Tongue (tissue), 2 donors: ENCODE measurements around the gene BANP. TPM values are rescaled to one million over a fixed set of nuclear protein-coding genes. Genes with fewer than 3 reads are reported as not detected.
A peak's percentile ranks its signal among the peaks of the same experiment; 100 is the strongest.

Experiments used
- DNase-seq: peaks from one replicate; pipeline ENCODE4 v3.0.0-alpha.2; 2015
- total RNA-seq: library from RNA; depleted of rRNA; stranded (reverse); fragments of >200 nt; gene quantifications from one replicate; pipeline ENCODE4 v1.2.3, GENCODE V29; 2014

Gene BANP
- total RNA-seq, 1 donor from 2014 or later: 35.2 TPM

GRCh38 chr16:87951552-87952538 is 611 bp downstream of the BANP start:
- DNase-seq: no peak

DNA sequence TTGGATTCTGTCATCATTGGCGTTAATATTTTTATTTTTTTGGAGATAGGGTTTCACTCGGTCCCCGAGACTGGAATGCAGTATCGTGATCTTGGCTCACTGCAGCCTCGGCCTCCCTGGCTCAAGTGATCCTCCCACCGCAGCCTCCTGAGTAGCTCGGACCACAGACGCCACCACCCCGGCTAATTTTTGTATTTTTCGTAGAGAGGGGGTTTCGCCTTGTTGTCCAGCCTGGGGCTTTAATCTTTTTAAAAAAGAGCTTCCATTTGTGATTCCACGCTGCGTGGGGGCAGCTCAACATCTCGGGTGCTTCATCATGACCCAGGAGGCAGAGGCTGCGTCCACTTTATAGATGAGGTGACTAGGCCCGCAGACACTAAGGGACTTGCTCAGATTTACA is 1.5 kb downstream of the BANP start:
- no peak for DNase-seq

DNA sequence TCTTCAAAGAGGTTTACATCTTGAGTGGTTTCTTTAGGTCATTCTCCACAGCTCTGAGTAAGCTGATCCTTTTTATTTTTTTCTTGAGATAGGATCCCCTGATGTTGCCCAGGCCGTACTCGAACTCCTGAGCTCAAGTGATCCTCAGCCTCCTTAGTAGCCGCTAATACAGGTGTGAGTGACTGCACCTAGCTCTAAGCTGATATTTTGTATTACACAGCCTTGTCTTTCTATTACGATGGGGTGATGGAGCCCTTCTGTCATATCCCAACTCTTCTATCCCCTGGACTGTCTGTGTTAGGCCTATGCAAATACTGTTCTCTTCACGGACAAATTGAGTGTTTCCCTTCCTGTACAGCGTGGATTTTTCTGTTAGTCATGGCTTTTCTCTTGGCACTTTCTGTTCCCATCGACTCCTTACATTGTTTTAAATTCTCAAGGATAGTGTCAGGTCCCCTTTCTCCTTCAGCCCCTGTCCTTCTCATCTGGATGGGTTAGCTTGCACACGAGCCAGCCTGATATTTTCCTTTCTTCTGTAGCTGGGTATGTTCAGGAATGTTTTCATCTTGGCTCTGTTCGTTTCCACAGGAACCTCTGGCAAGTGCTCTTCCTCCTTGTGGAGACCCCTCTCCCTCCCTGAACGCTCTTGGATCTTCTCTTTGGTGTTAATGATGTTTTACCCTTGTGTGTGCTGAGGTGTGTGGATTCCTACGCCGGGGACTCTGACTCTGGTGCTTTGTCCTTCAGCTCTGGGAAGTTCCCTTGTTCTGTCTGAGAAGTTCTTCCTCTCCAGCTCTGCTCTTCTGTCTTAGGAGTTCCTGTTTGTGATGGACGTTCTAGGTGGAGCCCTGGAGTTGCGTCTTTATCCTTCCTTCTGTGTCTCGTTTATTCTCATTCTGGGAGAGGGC is 2.3 kb downstream of the BANP start:
- no peak for DNase-seq

DNA sequence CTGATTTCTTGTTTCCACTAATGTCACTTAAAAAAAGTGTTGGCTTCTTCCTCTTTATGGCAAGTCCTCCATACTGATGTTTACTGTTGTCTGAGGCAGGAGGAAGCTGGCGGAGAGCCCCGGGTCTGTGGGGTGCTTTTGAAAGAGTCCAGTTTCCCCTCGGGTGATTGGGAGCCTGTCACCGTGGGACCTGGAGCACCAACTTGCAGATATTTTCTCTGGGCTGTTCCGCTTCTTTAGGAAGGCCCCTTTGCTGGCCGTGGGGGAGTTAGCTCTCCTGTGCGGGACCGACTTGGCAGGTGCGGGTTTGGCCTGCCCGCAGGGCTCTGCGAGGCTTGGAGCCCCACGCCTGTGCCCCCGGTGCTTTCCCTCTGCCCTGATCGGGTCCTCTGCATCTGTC is 3.1 kb downstream of the BANP start:
- DNase-seq: no peak

GRCh38 chr16:87954826-87955225 is 3.6 kb downstream of the BANP start:
- DNase-seq: no peak

GRCh38 chr16:87955302-87956097 is 4.3 kb downstream of the BANP start:
- DNase-seq: no peak

DNA sequence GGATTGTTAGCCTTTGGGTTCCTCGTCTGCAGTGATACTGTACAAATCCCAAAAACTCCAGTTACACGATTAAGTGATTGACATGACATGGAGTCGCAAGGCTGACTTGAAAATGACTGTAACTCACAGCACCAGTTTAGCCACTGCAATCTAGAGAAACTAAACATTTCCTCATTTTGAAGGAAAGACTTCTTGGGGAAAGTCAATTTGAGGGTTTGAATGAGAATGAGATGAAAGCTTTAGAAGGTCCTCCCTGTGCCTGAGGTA is 4.8 kb downstream of the BANP start:
- no peak for DNase-seq

- DNase-seq: peak; percentile 74
Measured at GRCh38 chr16:87956365-87957231, 5.4 kb downstream of the BANP start.

- DNase-seq: no peak
Measured at GRCh38 chr16:87957296-87958094, 6.3 kb downstream of the BANP start.

DNA sequence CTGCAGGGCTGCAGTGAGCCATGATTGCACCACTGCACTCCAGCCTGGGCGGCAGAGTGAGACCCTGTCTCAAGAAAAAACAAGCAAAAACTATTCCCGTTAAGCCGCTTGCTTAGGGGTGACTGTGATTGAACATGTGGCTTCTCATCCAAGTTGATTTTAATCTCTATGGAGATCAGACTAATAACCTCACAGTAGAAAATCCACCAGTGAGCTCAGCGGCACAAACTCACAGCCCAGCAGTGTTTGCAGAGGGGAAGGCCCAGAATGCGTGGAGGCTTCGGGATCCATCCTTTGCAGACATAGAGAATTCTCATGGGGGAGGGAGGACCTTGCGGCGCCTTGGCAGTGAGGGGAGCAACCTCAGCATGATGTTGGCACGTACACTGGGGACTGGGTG is 7.4 kb downstream of the BANP start:
- DNase-seq: no peak

DNA sequence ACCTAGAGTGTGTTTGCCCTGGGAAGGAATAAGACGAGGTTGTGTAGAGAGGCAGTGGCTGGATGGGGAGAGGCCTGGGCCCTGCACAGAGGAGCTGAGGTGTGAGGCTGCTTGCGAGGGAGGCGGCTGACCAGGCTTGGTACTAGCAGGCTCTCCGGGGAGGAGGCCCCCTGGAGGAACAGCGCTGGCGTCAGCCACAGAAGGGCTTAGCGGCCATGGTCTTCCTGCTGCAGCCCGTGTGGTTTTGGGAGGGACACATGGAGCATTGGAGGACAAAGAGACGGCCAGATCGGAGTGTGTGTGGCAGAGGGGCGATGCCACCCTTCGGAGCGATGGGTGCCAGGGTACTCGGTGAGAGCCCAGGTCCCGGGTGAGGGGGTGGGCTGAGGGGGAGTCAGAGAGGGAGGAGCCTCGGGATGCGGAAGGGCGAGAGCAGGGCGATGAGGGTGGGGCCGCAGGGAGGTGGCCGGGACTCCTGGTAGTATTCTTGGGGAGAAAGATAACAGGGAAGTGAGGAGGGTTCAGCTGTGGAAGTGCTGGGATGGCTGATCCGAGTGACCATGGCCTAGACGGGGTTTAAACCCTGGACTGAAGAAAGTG is 8.3 kb downstream of the BANP start:
- DNase-seq: no peak

DNA sequence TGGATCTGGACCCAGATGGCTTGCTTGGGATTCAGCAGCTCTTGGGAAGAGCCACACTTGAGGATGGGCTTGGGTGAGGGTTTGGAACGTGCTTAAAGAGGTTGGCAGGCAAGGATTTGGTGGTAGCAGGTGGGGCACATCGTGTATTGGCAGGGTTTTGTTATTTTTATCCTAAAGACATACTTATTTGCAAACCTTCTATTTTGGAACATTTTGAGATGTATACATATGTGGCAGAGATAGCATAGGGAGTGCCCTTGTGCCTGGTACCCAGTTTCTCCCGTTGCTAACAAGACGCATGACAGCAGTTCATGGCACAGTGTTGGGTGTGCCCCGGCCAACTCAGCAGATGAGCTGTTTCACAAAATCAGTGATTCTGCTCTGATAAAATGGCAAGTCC is 9.1 kb downstream of the BANP start:
- DNase-seq: no peak

- DNase-seq: no peak
Measured at GRCh38 chr16:87960852-87961251, 9.6 kb downstream of the BANP start.

- DNase-seq: no peak
Measured at GRCh38 chr16:87961623-87962022, 10.4 kb downstream of the BANP start.

DNA sequence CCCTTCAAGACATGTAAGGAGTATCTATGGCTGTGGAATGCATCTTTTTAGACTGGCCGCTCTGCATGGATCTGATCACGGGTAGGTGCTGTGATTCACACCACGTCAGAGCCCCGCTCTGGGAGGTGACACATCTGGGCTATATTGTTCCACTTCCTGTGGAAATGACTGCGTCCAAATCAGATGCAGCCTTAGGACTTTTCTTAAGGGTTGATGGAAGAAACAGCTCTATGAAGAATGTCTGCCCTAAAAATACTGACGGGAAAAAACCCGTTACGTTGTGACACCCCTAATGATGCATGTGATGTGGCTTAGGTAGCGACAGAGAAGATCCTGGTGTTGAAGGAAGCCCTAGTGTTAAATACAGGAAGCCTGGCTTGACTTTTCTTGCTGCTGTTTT is 12.2 kb downstream of the BANP start:
- DNase-seq: no peak

DNA sequence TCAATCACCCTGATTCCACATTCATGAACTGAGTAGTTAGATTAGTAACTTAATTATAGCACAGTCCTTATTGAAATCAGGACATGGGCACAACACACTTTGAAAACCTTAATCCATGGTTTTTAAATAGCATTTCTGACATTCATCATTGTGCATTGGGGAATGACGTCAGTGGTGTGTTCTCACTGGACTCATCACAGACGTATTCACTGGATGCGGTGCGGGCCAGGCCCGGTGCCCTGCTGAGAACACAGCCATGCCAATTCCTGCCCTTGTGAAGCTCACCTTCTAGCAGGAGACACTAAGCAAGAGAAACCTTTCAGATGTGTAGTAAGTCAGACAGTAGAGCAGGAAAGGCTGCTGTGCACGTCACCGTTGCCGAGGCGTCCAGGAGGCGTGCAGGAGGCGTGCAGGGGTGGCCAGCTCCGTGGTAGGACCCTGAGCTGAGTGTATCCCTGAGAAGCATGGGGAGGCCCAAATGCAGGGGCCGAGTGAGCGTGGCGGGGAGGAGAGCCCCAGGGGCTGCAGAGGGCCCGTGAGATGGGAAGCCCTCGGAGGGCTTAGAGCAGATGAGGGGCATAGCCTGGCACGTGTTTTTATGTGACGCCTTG is 12.9 kb downstream of the BANP start:
- DNase-seq: no peak

DNA sequence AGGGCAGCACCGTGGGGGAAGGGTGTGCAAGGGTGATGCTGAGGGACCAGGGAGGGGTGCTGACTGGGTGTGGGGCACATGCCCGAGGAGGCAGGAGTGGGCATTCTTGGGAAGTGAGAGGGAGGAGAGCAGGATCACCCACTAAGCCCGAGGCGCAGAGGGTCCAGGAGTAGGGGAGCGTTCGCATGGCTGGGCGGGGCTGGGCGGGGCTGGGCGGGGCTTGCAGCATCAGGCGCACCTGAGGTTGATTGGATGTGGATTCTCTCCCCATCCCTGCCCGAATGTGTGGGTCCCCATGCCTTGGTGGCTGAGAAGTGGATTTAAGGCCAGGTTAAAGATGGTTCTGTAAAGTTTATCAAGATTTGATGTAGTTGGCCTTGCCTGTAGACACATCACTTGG is 14.2 kb downstream of the BANP start:
- DNase-seq: no peak

DNA sequence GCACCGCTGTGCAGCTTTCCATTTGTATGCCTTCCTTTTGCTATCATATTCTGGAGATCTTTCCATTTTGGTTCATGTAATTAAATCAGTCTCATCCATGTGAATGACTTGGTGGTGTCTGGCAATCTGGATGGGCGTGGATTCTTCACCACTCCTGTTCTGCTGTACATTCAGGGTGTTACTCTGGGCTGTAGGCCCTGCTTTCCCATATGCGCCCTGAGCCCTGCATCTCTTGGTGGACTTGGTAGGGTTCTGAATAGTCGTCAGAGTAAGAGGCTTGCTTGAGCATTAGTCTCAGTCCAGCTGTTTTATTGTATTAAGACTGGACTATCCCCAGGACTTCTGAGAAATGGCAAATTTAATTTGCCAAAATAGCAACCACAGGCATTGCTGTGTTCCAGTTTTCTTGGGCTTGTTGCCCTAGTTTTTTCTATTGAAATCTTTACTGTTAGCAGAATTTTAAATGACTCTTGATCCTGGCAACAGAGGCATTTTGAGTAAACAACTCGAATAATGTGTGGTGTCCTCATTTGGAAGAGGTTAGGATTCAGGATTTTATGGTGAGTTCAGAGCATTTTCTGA is 14.9 kb downstream of the BANP start:
- DNase-seq: peak; percentile 61

DNA sequence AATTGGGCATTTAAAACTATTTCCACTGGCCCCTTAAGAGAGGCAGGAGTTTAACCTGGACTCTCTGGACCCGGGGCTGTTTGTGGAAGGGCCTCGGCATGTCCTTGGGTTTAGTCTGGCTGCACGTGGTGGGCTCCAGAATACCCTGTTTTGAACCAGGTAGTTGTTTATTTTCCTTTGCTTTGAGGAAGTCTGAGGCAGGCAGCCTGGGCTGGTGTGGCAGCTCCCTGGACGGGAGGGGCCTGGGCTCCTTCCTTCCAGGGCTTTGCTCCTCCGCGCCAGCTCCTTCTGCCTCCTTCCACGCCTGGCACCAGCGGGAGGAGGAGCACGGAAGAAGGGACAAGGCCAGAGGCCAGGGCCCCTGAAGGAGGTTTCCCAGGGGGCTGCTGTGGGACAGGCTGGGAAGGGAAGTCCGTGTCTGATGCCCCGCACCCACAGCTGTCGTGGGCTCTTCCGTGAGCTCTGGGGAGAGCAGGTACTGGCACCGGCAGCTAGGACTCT is 15.5 kb downstream of the BANP start:
- DNase-seq: peak; percentile 32
